ENCODE measurements around the gene ZNF446.
A peak's percentile ranks its signal among the peaks of the same experiment; 100 is the strongest.
"Not testable (repeated sequence)": the region's sequence is repeated elsewhere in the genome, so short reads cannot be mapped to it uniquely, and the experiment has no call there.

ZNF446 gene

GRCh38 chr19:58500242-58500641 is 24.1 kb downstream of the ZNF446 start:
- no peak for DNase-seq (ENCODE audit: low read depth)

GRCh38 chr19:58507602-58508223 is 31.6 kb downstream of the ZNF446 start:
- not testable (repeated sequence) for DNase-seq (ENCODE audit: low read depth)

DNA sequence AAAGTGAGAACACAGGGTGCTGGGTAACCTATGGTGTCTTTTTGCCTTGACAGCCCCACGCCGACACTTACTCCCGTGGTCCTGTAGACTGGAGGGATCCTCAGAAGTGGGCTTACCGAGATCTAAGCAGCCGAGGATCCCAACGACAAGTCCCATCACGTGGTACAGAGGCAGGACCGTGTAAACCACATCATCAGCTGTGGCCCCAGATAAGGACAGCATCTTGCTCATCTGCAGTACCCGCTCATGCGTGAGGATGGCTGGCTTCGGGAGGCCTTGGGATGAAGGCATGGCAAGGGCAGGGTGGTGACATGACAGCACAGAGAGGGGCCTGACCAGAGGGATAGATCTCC is 33.6 kb downstream of the ZNF446 start:
- no peak for DNase-seq (ENCODE audit: low read depth)

- DNase-seq (ENCODE audit: low read depth) = no peak
These were observed 34.1 kb downstream of the ZNF446 start for GRCh38 chr19:58510084-58510862.

DNA sequence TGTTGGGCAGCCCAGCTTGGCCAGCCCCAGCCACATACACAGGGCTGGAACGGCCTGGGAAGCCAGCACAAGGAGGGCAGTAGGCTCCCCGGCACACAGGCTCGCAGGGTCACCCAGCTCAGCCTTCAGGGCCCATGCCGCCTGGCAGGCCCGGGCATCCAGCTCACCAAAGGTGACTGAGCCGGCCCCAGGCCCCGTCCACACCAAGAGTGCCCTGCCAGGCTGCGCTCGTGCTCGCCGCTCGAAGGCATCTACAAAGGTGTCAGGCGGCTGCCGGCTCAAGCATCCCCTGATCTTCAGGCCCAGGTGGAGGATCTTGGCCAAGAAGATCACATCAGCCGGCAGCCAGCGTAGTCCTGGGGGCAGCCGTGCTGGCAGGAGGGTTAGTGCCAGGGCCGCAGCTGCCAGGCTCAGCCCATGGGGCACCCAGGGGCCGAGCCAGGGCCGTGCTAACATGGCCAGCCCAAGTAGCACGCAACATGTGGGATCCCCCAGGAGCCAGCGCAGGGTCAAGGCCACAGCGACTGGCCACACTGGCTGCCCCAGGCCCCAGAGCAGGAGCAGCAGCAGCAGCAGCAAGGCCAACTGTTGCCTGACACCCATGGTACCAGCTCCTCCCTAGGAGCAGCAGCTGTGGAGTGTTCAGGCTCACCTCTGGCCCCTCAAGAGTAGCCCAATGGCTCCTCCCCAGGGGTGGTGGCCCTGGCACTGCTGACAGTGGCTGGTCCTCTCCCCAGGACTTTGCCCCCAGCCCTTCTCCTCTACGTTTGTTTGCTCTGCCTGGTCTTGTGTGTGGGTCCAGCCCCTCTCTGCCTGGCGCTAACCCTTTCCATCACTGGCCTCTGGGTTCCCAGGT is 35.4 kb downstream of the ZNF446 start, which contains the start of gene SLC27A5:
Gene SLC27A5 (minus strand): TSS at position 640 of the 856 bp plus-strand sequence. CDS start 37 bp downstream, at position 603.
- no peak for DNase-seq (ENCODE audit: low read depth)

DNA sequence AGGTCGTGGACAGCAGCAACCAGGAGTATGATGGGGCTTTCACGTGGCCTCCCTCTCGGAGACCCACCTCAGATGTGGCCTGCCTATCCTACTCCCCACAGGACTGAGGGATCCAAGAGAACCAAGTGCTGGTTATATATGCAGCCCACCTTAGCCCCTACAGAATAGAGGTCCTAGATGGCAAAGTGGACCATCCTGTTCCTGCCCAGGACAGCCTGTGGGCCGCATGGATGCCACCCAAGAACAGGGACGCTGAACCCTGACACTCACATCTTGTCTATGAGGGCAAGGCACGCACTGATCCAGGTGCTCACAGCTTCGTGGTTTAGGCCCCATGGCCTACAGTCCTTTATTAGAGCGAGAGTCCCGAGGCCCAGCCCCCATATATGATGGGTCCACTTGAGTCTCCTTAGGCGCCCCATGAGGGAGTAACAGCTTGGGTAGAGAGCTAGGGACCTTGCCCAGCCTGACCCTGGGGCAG is 37.1 kb downstream of the ZNF446 start:
- no peak for DNase-seq (ENCODE audit: low read depth)

GRCh38 chr19:58513694-58514563 is 37.8 kb downstream of the ZNF446 start:
- peak; percentile 99 for DNase-seq (ENCODE audit: low read depth)

GRCh38 chr19:58514564-58515022 is 38.4 kb downstream of the ZNF446 start:
- no peak for DNase-seq (ENCODE audit: low read depth)

DNA sequence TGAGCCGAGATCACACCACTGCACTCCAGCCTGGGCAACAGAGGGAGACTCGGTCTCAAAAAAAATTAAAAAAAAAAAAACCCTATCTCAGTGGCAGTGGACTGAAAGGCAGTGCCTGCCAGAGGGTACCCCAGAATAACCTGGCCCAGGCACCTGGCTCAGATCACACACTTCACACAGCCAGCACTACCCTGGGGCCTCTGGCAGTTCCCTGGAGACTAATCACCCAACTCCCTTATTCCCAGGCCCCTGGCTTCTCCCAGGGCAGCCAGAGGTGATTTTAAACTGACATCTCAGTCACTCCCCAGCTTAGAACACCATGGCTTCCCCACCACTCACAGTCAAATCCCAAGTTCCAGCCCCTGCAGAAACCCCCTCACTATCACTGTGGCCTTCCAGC is 39.1 kb downstream of the ZNF446 start:
- DNase-seq (ENCODE audit: low read depth) = no peak

DNA sequence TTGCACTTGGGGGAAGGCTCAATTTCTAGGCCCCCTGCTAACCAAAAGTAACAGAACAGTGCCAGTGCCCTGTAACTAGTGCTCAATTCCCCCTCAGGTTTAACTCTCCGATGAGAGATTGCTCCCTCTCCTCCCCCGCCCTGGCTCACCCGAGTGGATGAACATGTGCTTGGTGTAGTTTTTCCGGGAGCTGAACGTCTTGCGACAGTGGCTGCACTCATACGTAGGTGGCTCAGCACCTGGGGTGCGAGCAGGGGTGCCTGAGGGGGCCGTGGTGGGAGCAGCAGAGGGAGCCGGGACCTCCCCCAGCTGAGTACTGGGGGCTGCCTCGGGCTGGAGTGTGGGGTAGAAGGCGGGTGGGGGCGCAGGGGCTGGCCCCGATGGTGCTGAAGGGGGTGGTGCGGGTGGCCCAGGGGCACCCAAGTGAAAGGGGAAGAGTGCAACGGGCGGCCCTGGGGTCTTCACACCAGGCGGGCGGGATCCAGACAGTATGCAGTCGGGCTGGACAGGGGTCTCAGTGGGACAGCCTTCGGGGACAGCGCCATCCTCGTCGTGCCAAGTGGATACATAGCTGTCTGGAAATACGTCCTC is 40.2 kb downstream of the ZNF446 start:
- no peak for DNase-seq (ENCODE audit: low read depth)

- DNase-seq (ENCODE audit: low read depth) = no peak
These were observed 41.0 kb downstream of the ZNF446 start for GRCh38 chr19:58516964-58517833.

DNA sequence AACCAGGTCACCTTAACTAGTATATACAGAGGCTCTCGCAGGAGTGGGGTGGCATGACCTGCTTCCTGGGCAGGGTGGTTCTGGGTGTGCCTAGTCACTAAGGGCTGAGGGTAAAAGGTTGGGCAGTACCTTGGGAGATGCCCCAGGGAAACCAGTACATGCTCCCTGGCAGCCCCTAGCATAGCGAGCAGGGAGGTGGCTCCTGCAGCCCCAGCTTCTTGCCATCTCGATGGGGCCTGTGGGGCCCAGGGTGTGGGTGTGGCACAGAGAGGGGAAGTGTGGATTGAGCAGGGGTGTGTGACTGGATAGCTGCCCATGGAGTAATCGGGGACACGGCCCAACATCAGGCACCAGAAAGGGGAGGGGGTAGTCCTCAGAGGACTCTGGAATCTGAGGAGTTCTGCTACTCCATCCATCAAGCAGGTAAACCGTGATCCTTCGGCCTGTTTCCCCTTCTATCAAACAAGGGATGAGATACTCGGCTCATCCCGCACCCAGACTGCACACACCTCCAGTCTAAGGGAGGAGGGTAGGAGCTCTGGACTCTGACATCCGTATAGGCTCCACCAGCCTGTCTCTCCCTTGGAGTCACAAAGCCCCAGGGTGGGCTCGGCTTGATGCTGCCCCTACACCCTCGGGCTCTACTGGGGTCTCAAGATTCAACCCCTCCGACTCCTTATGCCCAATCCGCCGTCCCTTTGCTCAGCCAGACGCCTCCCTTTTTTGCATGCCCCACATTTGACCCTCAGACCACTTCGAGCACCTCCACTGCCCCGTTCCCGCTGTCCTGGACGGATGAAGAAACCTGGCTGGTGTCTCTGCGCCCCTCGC is 42.3 kb downstream of the ZNF446 start:
- no peak for DNase-seq (ENCODE audit: low read depth)

DNA sequence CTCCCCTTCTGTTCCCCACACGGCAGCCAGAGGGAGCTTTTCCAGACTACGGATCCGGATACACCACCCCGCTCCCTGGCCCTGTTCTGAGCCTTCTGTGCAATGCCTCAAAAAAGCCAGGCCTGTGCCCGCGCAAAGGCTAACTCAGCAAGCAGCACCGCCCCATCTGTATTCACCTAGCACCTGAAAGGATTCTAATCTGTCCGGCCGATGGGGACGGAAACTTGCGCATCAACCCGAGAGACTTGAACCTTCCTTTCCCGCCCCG is 42.9 kb downstream of the ZNF446 start:
- DNase-seq (ENCODE audit: low read depth) = peak; percentile 49

DNA sequence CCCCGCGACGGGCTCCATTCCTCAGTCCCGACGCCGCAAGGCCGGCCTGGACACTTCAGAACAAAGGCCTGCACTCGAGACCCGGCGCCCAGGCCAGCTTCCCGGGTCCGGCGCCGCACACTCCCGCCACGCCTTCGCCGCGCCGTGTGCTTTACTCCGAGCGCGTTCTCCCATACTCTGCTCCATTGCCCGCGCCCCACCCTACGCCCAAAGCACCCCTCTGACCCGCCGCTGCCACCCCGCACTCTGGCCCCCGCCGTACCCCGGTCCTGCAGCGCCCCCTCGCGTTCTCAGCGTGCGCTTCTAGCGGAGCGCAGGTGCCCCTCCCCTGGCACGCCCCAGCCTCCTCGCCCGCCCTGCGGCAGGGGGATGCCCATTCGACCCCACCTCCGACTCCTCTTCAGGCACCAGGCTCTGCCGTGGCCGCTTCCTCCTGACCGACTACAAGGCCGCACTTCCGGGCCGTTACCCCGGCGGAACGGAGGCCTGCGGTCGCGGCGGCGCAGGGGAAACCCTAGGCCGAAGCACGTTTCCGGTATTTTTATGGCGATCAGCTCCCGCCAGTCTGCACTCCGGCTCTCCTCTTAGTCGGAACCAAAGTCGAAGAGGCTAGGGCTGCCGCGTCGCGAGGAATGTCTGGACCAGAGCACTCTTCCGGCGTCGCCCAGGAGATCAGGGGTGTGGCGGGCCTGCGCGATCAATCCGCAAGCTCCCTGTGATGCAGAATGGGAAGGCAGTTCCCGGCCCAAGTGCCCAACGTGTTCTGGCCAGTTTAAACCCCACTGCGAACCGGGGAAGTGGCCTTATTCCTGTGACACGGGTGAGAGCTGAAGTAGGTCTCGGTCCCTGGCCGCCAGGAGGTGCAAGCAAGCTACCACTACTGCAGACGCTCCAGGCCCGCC is 43.5 kb downstream of the ZNF446 start, which contains the start of gene ZBTB45:
Gene ZBTB45 (minus strand): TSS at position 456 of the 902 bp plus-strand sequence. CDS start 2,137 bp downstream, outside the sequence.
- peak; percentile 91 for DNase-seq (ENCODE audit: low read depth)

GRCh38 chr19:58520257-58520599 is 44.1 kb downstream of the ZNF446 start:
- DNase-seq (ENCODE audit: low read depth) = no peak

GRCh38 chr19:58521651-58522050 is 45.5 kb downstream of the ZNF446 start:
- DNase-seq (ENCODE audit: low read depth) = no peak

DNA sequence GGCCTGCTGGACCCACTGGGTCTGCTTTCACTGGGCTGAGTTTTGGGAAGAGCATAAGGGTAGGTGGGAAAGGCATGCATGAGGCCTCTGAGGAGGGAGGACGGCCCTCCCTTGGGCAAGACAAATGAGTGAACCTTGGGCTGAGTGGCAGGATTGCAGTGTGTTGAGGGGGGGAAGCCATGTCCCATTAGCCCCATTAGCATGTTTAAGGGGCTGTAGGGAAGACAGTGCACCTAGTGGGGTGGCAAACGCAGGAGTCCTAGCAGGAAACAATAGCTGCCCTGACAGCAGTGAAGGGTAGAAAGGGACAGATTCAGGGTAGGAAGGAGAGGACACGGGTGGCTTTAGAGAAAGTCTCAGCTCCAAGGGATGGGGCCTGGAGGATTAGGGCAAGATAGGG is 46.6 kb downstream of the ZNF446 start:
- no peak for DNase-seq (ENCODE audit: low read depth)

- no peak for DNase-seq (ENCODE audit: low read depth)
These were observed 53.3 kb downstream of the ZNF446 start for GRCh38 chr19:58529405-58529804.
